Gastroesophageal sphincter (tissue), 3 donors: ENCODE measurements around the gene IRF1.

Experiments
- EP300 ChIP-seq: sonication (generic); formaldehyde crosslinking; IDR thresholded peaks from one replicate; pipeline ENCODE4 v1.6.1; 2017; ENCODE audit warnings: antibody characterized with exemption, mild to moderate bottlenecking
- POLR2A ChIP-seq, 2 donors: fragments of 450-650 bp; IDR thresholded peaks; one replicate each; pipeline ENCODE4 v1.6.1; 2017; ENCODE audit warnings: antibody characterized with exemption in 2 of 2, mild to moderate bottlenecking in 2 of 2, moderate library complexity in 1 of 2
- POLR2AphosphoS5 ChIP-seq: sonication (generic); formaldehyde crosslinking; IDR thresholded peaks from one replicate; pipeline ENCODE4 v1.6.1; 2017; ENCODE audit warnings: antibody characterized with exemption
- TF ChIP-seq, protein P1 (sequence below), 4 experiments: fragments of 200-600 bp in 2 of 4; fragments of 450-650 bp in 2 of 4; sonication (generic) in 1 of 4; IDR thresholded peaks; one replicate each; pipeline ENCODE4 v1.5.1; 2017 to 2019; ENCODE audit warnings: antibody characterized with exemption in 4 of 4, mild to moderate bottlenecking in 2 of 4, moderate library complexity in 2 of 4

DNA sequence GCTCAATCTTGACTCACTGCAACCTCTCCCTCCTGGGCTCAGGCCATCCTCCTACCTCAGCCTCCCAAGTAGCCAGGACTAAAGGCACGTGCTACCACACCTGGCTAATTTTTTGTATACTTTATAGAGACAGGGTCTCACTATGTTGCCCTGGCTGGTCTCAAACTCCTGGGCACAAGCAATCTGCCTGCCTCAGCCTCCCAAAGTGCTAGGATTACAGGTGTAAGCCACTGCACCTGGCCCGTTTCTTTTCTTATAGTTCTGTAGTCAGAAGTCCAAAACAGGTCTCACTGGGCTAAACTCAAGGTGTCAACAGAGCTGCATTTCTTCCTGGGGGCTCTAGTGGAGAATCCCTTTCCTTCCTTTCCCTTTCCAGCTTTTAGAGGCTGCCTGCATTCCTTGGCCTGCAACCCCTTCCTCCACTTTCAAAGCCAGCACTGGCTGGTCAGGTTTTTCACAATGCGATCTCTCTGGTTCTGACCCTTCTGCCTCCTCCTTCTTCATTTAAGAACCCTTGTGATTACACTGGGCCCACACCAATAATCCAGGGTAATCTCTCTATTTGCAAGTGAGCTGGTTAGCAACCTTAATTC is 16.3 kb downstream of the IRF1 start:
- TF ChIP-seq POLR2AphosphoS5 = no peak
- TF ChIP-seq, protein P1, sequence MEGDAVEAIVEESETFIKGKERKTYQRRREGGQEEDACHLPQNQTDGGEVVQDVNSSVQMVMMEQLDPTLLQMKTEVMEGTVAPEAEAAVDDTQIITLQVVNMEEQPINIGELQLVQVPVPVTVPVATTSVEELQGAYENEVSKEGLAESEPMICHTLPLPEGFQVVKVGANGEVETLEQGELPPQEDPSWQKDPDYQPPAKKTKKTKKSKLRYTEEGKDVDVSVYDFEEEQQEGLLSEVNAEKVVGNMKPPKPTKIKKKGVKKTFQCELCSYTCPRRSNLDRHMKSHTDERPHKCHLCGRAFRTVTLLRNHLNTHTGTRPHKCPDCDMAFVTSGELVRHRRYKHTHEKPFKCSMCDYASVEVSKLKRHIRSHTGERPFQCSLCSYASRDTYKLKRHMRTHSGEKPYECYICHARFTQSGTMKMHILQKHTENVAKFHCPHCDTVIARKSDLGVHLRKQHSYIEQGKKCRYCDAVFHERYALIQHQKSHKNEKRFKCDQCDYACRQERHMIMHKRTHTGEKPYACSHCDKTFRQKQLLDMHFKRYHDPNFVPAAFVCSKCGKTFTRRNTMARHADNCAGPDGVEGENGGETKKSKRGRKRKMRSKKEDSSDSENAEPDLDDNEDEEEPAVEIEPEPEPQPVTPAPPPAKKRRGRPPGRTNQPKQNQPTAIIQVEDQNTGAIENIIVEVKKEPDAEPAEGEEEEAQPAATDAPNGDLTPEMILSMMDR (IDR thresholded peaks at IDR 0.05) = no peak
- TF ChIP-seq POLR2A (IDR thresholded peaks at IDR 0.05) = no peak
- TF ChIP-seq EP300 = no peak
